OCI-LY3 (cell line): ENCODE measurements around the gene PYGB.
"Not testable (repeated sequence)": the region's sequence is repeated elsewhere in the genome, so short reads cannot be mapped to it uniquely, and the experiment has no call there.

Source experiments
- CTCF ChIP-seq: fragments of 200-600, 300-600 bp; sonication (generic); IDR thresholded peaks from 2 replicates; pipeline ENCODE4 v1.5.1; 2014; ENCODE audit warnings: antibody characterized with exemption, low read length, low read depth
- EZH2phosphoT487 ChIP-seq: fragments of 200-600 bp; shearing (Covaris generic); IDR thresholded peaks from 2 replicates; pipeline ENCODE4 v1.6.1; 2018; ENCODE audit warnings: antibody characterized with exemption, mixed run types, low read depth

GRCh38 chr20:25240851-25241658 lies 6.8 kb upstream of the PYGB start:
- TF ChIP-seq CTCF, EZH2phosphoT487: not testable (repeated sequence)
